Measurements from ENCODE around the gene ZNF862.
A peak's percentile ranks its signal among the peaks of the same experiment; 100 is the strongest.

GRCh38 chr7:149872419-149873073 is 34.4 kb downstream of the ZNF862 start:
- TF ChIP-seq CTCF (IDR thresholded peaks at IDR 0.05), result peak in 3 of 4 experiments; percentile 30 to 48 (median 42)
- peak in 1 of 2 donors; percentile 41 for TF ChIP-seq POLR2A (IDR thresholded peaks at IDR 0.05)
- TF ChIP-seq POLR2AphosphoS5 (IDR thresholded peaks at IDR 0.05), result peak; percentile 60

Data from gastroesophageal sphincter (tissue), 3 donors.